Panc1 (cell line): ENCODE measurements around the gene ATXN1.

Experiments used
- POLR2AphosphoS5 ChIP-seq: IDR thresholded peaks from 2 replicates; pipeline ENCODE4 v1.6.1; 2012; ENCODE audit warnings: mild to moderate bottlenecking, low read depth, low read length, moderate library complexity
- TCF7L2 ChIP-seq: IDR thresholded peaks from 2 replicates; pipeline ENCODE4 v1.6.1; 2011; ENCODE audit warnings: mild to moderate bottlenecking, low read depth, low read length, inconsistent platforms
- TF ChIP-seq, protein P1 (sequence below), 2 experiments: IDR thresholded peaks; 2 replicates each; pipeline ENCODE4 v1.6.1; 2011 to 2012; ENCODE audit warnings: low read depth in 2 of 2, control low read depth in 1 of 2, low read length in 1 of 2, mild to moderate bottlenecking in 1 of 2, moderate library complexity in 1 of 2; ENCODE audit not compliant: insufficient read depth in 1 of 2
- TF ChIP-seq, protein P2 (sequence below): fragments of 450-650 bp; IDR thresholded peaks from 2 replicates; pipeline ENCODE4 v1.5.1; 2017; ENCODE audit warnings: mild to moderate bottlenecking

DNA sequence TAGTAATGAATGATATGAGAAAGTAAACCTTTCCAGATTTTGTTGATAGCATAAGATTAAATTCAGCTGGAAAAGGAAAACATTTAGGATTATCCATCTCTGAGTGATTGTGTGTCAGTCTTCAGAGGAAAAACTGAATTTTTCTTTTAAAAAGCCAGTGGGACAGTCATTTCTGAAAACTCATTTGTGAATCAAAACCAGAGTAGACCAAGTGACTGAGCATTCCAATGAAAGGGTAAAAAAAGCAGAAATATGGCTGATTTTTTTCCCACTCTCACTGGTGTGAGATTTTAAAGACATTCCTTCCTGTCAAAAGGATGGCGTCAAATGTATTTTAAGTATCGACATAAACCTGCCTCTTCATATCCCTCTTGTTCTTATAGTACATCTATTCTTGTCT, 308.9 kb downstream of the ATXN1 start:
- TF ChIP-seq, protein P1, sequence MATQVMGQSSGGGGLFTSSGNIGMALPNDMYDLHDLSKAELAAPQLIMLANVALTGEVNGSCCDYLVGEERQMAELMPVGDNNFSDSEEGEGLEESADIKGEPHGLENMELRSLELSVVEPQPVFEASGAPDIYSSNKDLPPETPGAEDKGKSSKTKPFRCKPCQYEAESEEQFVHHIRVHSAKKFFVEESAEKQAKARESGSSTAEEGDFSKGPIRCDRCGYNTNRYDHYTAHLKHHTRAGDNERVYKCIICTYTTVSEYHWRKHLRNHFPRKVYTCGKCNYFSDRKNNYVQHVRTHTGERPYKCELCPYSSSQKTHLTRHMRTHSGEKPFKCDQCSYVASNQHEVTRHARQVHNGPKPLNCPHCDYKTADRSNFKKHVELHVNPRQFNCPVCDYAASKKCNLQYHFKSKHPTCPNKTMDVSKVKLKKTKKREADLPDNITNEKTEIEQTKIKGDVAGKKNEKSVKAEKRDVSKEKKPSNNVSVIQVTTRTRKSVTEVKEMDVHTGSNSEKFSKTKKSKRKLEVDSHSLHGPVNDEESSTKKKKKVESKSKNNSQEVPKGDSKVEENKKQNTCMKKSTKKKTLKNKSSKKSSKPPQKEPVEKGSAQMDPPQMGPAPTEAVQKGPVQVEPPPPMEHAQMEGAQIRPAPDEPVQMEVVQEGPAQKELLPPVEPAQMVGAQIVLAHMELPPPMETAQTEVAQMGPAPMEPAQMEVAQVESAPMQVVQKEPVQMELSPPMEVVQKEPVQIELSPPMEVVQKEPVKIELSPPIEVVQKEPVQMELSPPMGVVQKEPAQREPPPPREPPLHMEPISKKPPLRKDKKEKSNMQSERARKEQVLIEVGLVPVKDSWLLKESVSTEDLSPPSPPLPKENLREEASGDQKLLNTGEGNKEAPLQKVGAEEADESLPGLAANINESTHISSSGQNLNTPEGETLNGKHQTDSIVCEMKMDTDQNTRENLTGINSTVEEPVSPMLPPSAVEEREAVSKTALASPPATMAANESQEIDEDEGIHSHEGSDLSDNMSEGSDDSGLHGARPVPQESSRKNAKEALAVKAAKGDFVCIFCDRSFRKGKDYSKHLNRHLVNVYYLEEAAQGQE (IDR thresholded peaks at IDR 0.05; ENCODE audit: insufficient read depth in 1 of 2, low read depth in 2 of 2, low read length in 1 of 2), result no peak
- TF ChIP-seq, protein P2, sequence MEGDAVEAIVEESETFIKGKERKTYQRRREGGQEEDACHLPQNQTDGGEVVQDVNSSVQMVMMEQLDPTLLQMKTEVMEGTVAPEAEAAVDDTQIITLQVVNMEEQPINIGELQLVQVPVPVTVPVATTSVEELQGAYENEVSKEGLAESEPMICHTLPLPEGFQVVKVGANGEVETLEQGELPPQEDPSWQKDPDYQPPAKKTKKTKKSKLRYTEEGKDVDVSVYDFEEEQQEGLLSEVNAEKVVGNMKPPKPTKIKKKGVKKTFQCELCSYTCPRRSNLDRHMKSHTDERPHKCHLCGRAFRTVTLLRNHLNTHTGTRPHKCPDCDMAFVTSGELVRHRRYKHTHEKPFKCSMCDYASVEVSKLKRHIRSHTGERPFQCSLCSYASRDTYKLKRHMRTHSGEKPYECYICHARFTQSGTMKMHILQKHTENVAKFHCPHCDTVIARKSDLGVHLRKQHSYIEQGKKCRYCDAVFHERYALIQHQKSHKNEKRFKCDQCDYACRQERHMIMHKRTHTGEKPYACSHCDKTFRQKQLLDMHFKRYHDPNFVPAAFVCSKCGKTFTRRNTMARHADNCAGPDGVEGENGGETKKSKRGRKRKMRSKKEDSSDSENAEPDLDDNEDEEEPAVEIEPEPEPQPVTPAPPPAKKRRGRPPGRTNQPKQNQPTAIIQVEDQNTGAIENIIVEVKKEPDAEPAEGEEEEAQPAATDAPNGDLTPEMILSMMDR, result no peak
- no peak for TF ChIP-seq TCF7L2
- no peak for TF ChIP-seq POLR2AphosphoS5
